Endothelial cell of umbilical vein (primary cell): ENCODE measurements around the gene SAMD1. TPM values are rescaled to one million over a fixed set of nuclear protein-coding genes. Genes with fewer than 3 reads are reported as not detected.

ENCODE experiments used
- BruUV-seq: library from RNA; stranded (reverse); fragments of 400-500 nt; replicated peaks from 2 replicates; lab custom pipeline; 2021; lab: Mats Ljungman, UMichigan
- CTCF ChIA-PET: fragments of 300-600, 350-600 bp; sonication (Branson Sonifier 250); formaldehyde crosslinking; loops from one replicate; lab custom pipeline; 2021; ENCODE audit warnings: antibody characterized with exemption, inconsistent platforms; lab: Charles Lee
- POLR2A ChIA-PET: fragments of 300-600, 350-600 bp; sonication (Branson Sonifier 250); formaldehyde crosslinking; loops from one replicate; lab custom pipeline; 2021; ENCODE audit warnings: antibody characterized with exemption, inconsistent platforms; lab: Charles Lee
- DNase-seq: peaks from one replicate; pipeline ENCODE4 v3.0.0-alpha.2; 2011; ENCODE audit warnings: low read depth, low spot score
- FAIRE-seq: peaks from 2 replicates; lab custom pipeline; 2011; peaks lifted over from hg19 to GRCh38; lab: Jason Lieb, UNC
- H2AFZ ChIP-seq: 2 replicates; pipeline ENCODE4 v1.6.0; 2012; ENCODE audit warnings: low read depth, low read length, control low read depth, inconsistent platforms
- H3K27ac ChIP-seq: 2 replicates; pipeline ENCODE4 v1.5.1; 2011; ENCODE audit warnings: low read depth, mild to moderate bottlenecking, control low read depth, low read length, moderate library complexity; ENCODE audit not compliant: insufficient read depth
- H3K27me3 ChIP-seq, 2 experiments: 2 replicates each; pipeline versions ENCODE4 v1.6.0 to v1.6.1; 2011; ENCODE audit warnings: low read length in 2 of 2, mixed read lengths in 1 of 2; ENCODE audit not compliant: control insufficient read depth in 2 of 2, insufficient read depth in 2 of 2
- H3K36me3 ChIP-seq, 2 experiments: 2 replicates in 1 of 2; 3 replicates in 1 of 2; pipeline ENCODE4 v1.5.1; 2011; ENCODE audit warnings: low read length in 2 of 2, mild to moderate bottlenecking in 1 of 2, moderate library complexity in 1 of 2; ENCODE audit not compliant: control insufficient read depth in 2 of 2, insufficient read depth in 2 of 2; ENCODE audit errors: extremely low read depth in 1 of 2
- H3K4me1 ChIP-seq: 3 replicates; pipeline ENCODE4 v1.5.1; 2011; ENCODE audit warnings: mild to moderate bottlenecking, low read length; ENCODE audit not compliant: control insufficient read depth, insufficient read depth; ENCODE audit errors: extremely low read depth
- H3K4me2 ChIP-seq: 2 replicates; pipeline ENCODE4 v1.6.1; 2011; ENCODE audit warnings: low read length, control low read depth, mixed read lengths; ENCODE audit not compliant: insufficient read depth
- H3K4me3 ChIP-seq, 3 experiments: fragments of 200-600 bp in 1 of 3; sonication (generic), shearing (Covaris generic) in 1 of 3; replicated peaks in 1 of 3; 2 replicates each; pipeline ENCODE4 v1.5.1; 2011 to 2016; ENCODE audit warnings: control low read depth in 3 of 3, low read length in 3 of 3, mild to moderate bottlenecking in 2 of 3, inconsistent platforms in 1 of 3, low read depth in 1 of 3, moderate library complexity in 1 of 3; ENCODE audit not compliant: insufficient read depth in 1 of 3
- H3K79me2 ChIP-seq: 2 replicates; pipeline ENCODE4 v1.6.0; 2012; ENCODE audit warnings: low read length, inconsistent platforms; ENCODE audit not compliant: control insufficient read depth, insufficient read depth
- H3K9ac ChIP-seq: replicated peaks from 2 replicates; pipeline ENCODE3; 2011; ENCODE audit warnings: low read length, control low read depth; ENCODE audit not compliant: insufficient read depth; ENCODE audit errors: extremely low read depth
- H3K9me1 ChIP-seq: replicated peaks from 3 replicates; pipeline ENCODE4 v1.6.0; 2011; ENCODE audit warnings: mild to moderate bottlenecking, low read length; ENCODE audit not compliant: control insufficient read depth, insufficient read depth; ENCODE audit errors: extremely low read depth
- H3K9me3 ChIP-seq: replicated peaks from 2 replicates; pipeline ENCODE4 v1.5.1; 2012; ENCODE audit warnings: low read length, inconsistent platforms; ENCODE audit not compliant: control insufficient read depth, insufficient read depth
- H4K20me1 ChIP-seq: replicated peaks from 2 replicates; pipeline ENCODE3; 2011; ENCODE audit warnings: mild to moderate bottlenecking, low read length; ENCODE audit not compliant: control insufficient read depth, insufficient read depth; ENCODE audit errors: extremely low read depth
- EZH2 ChIP-seq: IDR thresholded peaks from 2 replicates; pipeline ENCODE4 v1.6.1; 2012; ENCODE audit warnings: borderline replicate concordance, low read depth, mild to moderate bottlenecking, moderate library complexity, low read length, inconsistent platforms; ENCODE audit not compliant: severe bottlenecking
- FOS ChIP-seq: IDR thresholded peaks from 2 replicates; pipeline ENCODE4 v1.6.1; 2011; ENCODE audit warnings: mild to moderate bottlenecking, low read length, moderate library complexity, borderline replicate concordance; ENCODE audit not compliant: insufficient read depth
- GATA2 ChIP-seq: IDR thresholded peaks from 2 replicates; pipeline ENCODE4 v1.7.0; 2011; ENCODE audit warnings: low read depth, mild to moderate bottlenecking, moderate library complexity, mixed read lengths, low read length; ENCODE audit not compliant: insufficient read length, insufficient read depth
- JUN ChIP-seq: IDR thresholded peaks from 2 replicates; pipeline ENCODE4 v1.6.1; 2011; ENCODE audit warnings: borderline replicate concordance, low read depth; ENCODE audit not compliant: insufficient read length, insufficient read depth
- MAX ChIP-seq: IDR thresholded peaks from 2 replicates; pipeline ENCODE4 v1.6.1; 2011; ENCODE audit not compliant: insufficient read depth, insufficient read length
- MYC ChIP-seq: IDR thresholded peaks from one replicate; pipeline ENCODE4 v1.6.1; 2011; ENCODE audit warnings: mild to moderate bottlenecking, low read depth, low read length
- POLR2A ChIP-seq: IDR thresholded peaks from 2 replicates; pipeline ENCODE4 v1.6.1; 2012; ENCODE audit warnings: low read depth, mild to moderate bottlenecking, control low read depth, low read length
- POLR2AphosphoS5 ChIP-seq: IDR thresholded peaks from 2 replicates; pipeline ENCODE4 v1.6.1; 2012; ENCODE audit warnings: low read depth, mild to moderate bottlenecking, control low read depth, low read length, moderate library complexity; ENCODE audit not compliant: insufficient read depth
- dilution Hi-C: fragments of 300-500 bp; cut with MboI; formaldehyde crosslinking; loops from one replicate; pipeline ENCODE4 v1.15.0; 2019; ENCODE audit warnings: low sequenced_read_pairs; ENCODE audit not compliant: extremely low pct_ligation_motif_present
- intact Hi-C: fragments of 100-400 bp; cut with micrococcal nuclease; formaldehyde crosslinking; loops from one replicate; pipeline ENCODE4 v1.10.0; 2022
- polyA plus RNA-seq, 4 experiments: library from polyadenylated mRNA; depleted of rRNA in 3 of 4; stranded (reverse) in 3 of 4; unstranded in 1 of 4; fragments of >200 nt; gene quantifications; 2 replicates each; pipeline versions ENCODE4 v1.2.1 to v1.2.3, GENCODE V29; 2011 to 2012; ENCODE audit warnings: missing spikeins in 1 of 4
- total RNA-seq: library from RNA; stranded (reverse); gene quantifications from 2 replicates; pipeline ENCODE4 v1.2.3, GENCODE V29; 2021
- TF ChIP-seq, protein P1 (sequence below), 2 donors: IDR thresholded peaks; 1 replicate in 1 of 2; 2 replicates in 1 of 2; pipeline ENCODE4 v1.5.1; 2011; ENCODE audit warnings: low read length in 2 of 2, mild to moderate bottlenecking in 2 of 2, moderate library complexity in 2 of 2, control low read depth in 1 of 2, inconsistent platforms in 1 of 2, low read depth in 1 of 2; ENCODE audit not compliant: insufficient read depth in 1 of 2; ENCODE audit errors: extremely low read depth in 1 of 2

The SAMD1 gene
- total and polyA plus RNA-seq, 2 donors (not counting 3 experiments of a cell fraction or from before 2014, with no cell fraction given), result 14.1 to 35.9 TPM

DNA sequence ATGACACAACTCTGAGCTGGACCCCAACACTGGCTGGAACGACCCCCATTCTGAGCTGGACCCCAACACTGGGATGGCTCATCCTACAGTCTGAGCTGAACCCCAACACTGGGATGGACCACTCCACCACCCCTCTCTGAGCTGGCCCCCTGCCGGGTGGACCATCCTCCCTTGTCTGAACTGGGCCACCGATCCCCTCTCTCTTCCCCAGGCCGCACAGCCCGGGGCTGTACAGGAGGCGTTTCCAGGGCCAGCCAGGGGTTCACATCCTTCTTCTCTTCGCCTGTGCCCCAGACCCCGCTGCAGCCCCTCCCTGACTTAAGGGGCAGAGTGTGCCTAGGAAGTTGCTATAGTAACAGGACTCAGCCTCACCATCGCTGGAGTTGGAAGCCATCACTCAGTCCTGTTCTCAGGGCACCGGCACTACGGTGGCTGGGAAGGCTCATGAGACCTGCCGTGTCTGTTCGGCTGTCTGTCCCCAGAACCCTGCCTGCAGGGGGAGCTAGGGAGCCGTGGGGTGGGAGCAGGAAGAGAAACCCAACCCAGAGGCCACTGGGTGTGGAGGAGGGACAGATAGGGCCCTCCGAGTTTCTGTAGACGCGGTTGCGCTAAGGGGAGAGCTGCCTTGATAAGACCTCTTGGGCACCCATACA lies 23.3 kb upstream of the SAMD1 start:
- BruUV-seq, result no TSS peak
- Histone ChIP-seq H3K36me3 (no peaks in the 10 kb centered on the region), H3K9ac (no peak overlapping the region), H4K20me1 (no peaks in the 10 kb centered on the region), H3K9me1 (no peaks in the 10 kb centered on the region), H3K27ac (no peak overlapping the region), H3K27me3 (no peaks in the 10 kb centered on the region), H2AFZ (no peak overlapping the region), H3K79me2 (peaks cover 30% of the 10 kb centered on the region), H3K4me1 (peaks cover 21% of the 10 kb centered on the region), H3K4me3 (no peak overlapping the region), H3K4me2 (no peak overlapping the region), H3K9me3 (no peaks in the 10 kb centered on the region)
- ChIA-PET POLR2A (no interaction called here), CTCF (interaction anchor here (0.7 to 4.8 kb wide), 15 partner anchors 14 to 235 kb away, joined by 3 to 27 read pairs (median 4); partner anchors contain the start of genes ASF1B and IL27RA)
- no peak for TF ChIP-seq POLR2AphosphoS5
- TF ChIP-seq, protein P1, sequence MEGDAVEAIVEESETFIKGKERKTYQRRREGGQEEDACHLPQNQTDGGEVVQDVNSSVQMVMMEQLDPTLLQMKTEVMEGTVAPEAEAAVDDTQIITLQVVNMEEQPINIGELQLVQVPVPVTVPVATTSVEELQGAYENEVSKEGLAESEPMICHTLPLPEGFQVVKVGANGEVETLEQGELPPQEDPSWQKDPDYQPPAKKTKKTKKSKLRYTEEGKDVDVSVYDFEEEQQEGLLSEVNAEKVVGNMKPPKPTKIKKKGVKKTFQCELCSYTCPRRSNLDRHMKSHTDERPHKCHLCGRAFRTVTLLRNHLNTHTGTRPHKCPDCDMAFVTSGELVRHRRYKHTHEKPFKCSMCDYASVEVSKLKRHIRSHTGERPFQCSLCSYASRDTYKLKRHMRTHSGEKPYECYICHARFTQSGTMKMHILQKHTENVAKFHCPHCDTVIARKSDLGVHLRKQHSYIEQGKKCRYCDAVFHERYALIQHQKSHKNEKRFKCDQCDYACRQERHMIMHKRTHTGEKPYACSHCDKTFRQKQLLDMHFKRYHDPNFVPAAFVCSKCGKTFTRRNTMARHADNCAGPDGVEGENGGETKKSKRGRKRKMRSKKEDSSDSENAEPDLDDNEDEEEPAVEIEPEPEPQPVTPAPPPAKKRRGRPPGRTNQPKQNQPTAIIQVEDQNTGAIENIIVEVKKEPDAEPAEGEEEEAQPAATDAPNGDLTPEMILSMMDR (IDR thresholded peaks at IDR 0.05; ENCODE audit: extremely low read depth in 1 of 2, insufficient read depth in 1 of 2, low read depth in 1 of 2, low read length in 2 of 2), result peak; percentile 19 to 21
- DNase-seq (no peak), FAIRE-seq (no peak)
- intact Hi-C loops (loop anchor here (1.0 kb wide), 1 partner anchor 42 kb away; the partner anchor contains the start of gene MISP3), dilution Hi-C loops (no loop called here)

DNA sequence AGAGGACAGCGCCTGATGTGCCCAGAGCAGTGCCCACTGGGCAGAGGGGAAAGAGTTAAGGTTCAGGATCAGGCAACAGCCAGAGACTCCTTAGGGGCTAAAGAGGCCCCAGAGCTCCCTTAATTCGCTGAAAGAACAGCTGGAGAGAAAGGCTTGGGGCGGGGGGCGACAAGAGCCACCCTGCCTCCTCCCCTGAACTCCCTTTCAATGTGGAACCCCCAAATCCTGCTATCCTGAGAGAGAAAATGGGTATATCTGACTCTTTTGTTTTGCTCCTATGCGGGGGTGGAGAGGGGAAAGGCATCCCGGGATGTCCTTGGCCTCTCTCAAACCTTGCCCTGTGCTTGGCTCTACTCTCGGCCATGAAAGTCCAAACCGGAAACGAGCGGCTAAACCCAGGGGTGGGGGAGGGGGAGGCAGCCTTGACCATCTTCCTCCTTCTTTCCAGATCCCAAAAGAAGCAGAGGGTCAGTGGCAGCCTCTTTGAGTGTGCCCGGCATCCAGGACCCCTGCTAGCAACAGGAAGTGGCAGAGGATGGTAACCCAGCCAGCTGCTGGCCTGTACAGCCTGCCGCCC lies 22.3 kb upstream of the SAMD1 start:
- ChIA-PET CTCF (interaction anchor here (1.5 to 4.8 kb wide), 4 partner anchors 24 to 81 kb away, joined by 3 to 27 read pairs (median 4); partner anchors contain the start of genes ASF1B and IL27RA), POLR2A (interaction anchor here (0.7 kb wide), 1 partner anchor 24 kb away, joined by 3 read pairs; the partner anchor contains the start of gene ASF1B)
- peak; percentile 59 for FAIRE-seq
- Histone ChIP-seq H3K27ac (peak overlapping the region; percentile 16), H3K9ac (no peak overlapping the region), H2AFZ (no peak overlapping the region), H3K9me1 (no peaks in the 10 kb centered on the region), H3K36me3 (no peaks in the 10 kb centered on the region), H3K79me2 (peaks cover 30% of the 10 kb centered on the region), H3K9me3 (no peaks in the 10 kb centered on the region), H4K20me1 (no peaks in the 10 kb centered on the region), H3K4me3 (no peak overlapping the region), H3K4me2 (no peak overlapping the region), H3K27me3 (no peaks in the 10 kb centered on the region), H3K4me1 (peaks cover 17% of the 10 kb centered on the region)
- no peak for TF ChIP-seq EZH2
- no peak for TF ChIP-seq JUN
- no peak for TF ChIP-seq POLR2A
- TF ChIP-seq, protein P1 (IDR thresholded peaks at IDR 0.05; ENCODE audit: extremely low read depth in 1 of 2, insufficient read depth in 1 of 2, low read depth in 1 of 2, low read length in 2 of 2), result no peak
- TF ChIP-seq FOS, result no peak
- no peak for TF ChIP-seq POLR2AphosphoS5
- TF ChIP-seq MYC, result no peak
- no peak for TF ChIP-seq MAX
- TF ChIP-seq GATA2, result no peak
- DNase-seq, result no peak
- dilution Hi-C loops, result no loop called here
- intact Hi-C loops, result no loop called here
- no TSS peak for BruUV-seq
